ENCODE measurements around the gene NECTIN1.

The NECTIN1 gene

DNA sequence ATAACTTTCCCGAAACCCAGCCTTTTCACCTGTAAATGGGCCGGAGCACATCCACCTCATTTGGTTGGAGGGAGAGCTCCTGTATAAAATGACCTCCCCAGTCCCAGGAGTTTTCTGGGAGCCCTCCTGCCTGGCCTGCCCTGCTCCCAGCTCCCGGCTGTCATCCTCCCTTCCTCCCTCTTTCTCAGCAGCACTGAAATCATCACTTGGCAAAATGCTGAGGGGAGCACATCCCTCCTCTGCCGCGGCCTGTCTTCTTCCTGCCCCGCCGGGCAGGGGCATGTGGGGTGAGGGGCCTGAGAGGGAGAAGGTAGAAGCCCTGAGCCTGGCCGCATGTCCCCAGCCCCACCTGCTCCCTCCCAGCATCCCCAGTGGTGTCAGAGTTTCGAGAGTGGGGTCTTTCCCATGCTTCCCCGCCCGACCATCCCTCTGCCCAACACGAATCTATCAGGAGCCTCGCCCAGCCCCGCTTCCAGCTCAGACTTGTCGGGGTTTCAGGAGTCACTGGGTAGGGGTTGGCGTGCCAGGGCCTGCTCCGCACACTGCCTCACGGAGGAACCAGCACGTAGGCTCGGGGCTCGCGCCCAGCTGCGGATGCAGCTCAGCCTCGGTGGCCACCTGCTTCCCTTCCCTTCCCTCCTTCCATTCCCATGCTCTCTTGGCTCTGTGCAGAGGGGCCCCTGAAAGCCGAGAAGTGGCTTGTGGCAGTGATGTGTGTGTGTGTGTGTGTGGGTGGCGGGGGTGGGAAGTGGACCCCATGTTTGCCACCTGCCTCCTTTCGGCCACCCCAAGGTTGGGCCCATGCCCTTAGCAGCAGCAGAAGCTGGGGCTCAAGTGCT is 37.1 kb downstream of the NECTIN1 start:
- no peak for DNase-seq (ENCODE audit: low read depth)

GRCh38 chr11:119691020-119691666 is 37.9 kb downstream of the NECTIN1 start:
- no peak for DNase-seq (ENCODE audit: low read depth)

DNA sequence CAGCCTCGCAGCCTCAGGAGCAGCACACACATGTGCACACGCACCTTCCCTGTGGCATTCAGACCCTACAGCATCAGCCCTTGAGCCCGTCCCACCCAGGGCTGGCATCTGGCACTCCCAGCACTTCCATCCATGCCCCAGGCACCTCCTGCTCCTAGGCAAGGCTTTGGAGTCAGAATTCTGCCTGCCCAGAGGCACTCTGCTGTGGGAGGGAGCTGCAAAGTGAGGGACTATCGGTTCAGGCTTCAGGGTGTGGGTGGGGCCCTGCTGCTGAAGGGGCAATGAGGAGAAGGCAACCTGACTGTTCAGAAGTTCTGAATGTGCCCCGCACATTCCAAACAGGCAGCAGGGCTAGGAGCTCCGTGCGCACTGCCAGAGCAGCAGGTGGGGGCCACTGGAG is 39.7 kb downstream of the NECTIN1 start:
- no peak for DNase-seq (ENCODE audit: low read depth)

DNA sequence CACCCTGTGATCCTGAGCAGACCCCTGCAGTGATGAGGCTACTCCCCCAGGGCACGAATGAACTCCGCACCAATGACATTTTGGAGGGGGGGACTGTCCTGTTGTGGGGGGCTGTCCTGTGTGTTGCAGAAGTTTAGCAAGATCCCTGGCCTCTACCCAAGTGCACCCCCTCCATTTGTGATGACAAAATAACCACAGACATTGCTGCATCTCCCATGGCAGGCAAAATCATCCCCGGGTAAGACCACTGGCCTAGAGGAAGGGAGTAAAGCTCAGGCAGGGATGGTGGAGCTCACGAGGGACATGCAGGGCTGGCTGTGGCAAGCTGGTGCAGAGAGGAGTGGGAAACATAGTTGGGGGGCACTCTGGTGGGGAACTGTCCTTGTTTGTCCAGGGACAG is 40.6 kb downstream of the NECTIN1 start:
- DNase-seq (ENCODE audit: low read depth) = no peak

DNA sequence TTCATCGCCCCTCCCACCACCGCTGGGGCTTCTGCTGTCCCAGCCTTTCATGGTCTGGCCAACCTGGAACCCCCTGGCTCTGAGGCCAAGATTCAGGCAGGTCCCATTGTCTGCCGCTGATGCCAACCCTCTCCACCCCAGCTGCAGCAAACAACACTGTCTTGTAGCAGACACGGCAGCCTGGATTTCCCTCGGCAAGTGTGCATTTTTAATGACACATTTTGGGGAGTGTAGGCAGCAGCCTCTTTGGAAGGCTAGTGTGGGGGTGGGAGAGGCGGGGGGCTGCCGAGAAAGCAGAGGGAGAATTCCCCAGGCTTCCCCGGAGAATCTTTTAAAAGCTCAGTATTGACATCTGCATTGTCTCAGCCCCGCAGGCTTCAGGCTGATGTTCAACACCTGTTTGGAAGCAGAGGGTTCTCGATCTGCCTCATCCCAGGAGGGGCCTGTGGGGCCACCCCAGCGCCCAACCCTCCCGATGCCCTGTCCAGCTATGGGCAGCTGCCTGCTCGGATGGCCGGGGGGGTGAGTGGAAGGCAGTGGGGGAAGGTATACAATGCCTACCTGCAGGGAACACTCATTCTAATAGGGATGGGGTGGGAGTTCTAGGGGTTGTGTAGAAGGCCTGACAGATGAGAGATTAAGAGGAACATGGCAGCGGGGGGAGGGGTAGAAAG is 41.5 kb downstream of the NECTIN1 start:
- no peak for DNase-seq (ENCODE audit: low read depth)

DNA sequence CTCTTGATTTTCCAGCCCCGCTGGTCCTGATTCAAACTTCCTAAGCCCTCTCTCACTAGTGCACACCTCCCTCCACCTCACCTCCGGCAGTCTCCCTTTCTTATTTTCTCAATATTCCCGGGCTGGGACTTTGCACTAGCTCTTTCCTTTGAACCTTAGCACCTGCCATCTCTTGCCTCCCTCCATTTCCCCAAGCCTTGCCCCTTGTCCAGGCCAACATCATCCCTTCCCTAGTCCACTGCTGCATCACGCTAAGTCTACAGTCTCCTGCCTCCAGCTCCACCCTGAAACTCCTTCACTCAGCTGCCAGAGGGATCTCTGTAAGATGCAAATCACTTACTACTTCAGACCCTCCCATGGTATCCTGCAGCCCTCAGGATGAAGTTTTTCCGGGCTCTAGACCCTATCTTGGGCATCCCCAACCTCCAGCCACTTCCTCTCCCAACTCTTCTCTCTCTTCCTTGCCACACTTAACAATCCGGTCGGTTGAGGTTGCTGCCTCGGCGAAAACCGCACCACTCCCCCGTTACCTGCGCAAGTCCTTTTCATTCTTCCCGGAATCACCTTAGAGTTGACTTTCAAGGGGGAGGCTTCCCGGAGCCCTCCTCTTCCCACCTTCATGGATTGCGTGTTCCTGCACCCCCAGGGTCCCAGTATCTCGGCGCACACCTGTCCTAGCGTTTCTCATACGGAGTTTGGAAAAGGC is 42.7 kb downstream of the NECTIN1 start:
- DNase-seq (ENCODE audit: low read depth) = no peak

GRCh38 chr11:119685111-119685746 is 43.8 kb downstream of the NECTIN1 start:
- DNase-seq (ENCODE audit: low read depth) = no peak

- peak; percentile 42 for DNase-seq (ENCODE audit: low read depth)
Measured at GRCh38 chr11:119684361-119685110, 44.5 kb downstream of the NECTIN1 start.

DNA sequence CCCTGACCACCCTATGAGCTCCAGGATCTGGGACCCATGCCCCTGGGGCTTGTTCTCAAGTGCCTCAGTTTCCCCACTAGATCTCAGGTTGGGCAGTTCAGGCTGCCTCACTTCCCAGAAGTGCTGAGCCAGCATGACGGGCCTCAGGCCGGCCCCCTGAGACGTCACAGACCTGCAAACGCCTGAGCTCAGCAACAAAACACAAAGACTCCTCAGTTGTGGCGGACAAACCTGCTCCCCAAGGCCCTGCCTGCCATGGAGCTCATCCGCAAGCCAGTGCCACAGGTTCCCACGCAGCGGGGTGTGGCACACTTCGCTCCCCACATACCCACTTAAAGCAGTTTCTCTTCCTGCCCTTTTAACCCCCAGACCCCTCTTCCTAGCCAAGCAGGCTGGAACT is 45.2 kb downstream of the NECTIN1 start:
- DNase-seq (ENCODE audit: low read depth) = no peak

DNA sequence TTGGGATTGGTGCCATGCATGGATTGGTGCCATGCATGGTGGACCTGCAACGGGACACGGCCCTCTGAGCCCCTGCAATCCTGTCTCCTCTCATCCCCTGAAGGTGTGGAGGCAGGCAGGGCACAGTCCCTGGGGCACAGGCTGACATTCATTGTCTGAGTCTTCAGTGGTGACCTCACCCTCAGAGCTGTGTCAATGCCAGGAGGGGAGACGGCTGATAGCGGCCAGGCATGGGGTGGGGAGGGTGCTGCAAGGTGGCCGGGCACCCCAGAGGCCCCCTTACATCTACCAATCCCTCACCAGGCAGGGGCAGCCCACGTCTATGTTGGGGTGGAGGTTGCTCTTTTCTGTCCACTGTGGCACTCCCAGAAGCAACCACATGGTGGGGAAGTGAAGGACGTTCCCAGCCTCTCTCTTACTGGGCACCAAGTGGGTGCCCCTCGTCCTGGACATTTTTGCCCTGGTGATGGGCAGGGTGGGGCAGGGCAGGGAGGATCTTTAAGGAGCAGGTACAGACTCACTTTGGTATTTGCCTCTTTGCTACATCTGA is 47.6 kb downstream of the NECTIN1 start:
- DNase-seq (ENCODE audit: low read depth) = no peak

DNA sequence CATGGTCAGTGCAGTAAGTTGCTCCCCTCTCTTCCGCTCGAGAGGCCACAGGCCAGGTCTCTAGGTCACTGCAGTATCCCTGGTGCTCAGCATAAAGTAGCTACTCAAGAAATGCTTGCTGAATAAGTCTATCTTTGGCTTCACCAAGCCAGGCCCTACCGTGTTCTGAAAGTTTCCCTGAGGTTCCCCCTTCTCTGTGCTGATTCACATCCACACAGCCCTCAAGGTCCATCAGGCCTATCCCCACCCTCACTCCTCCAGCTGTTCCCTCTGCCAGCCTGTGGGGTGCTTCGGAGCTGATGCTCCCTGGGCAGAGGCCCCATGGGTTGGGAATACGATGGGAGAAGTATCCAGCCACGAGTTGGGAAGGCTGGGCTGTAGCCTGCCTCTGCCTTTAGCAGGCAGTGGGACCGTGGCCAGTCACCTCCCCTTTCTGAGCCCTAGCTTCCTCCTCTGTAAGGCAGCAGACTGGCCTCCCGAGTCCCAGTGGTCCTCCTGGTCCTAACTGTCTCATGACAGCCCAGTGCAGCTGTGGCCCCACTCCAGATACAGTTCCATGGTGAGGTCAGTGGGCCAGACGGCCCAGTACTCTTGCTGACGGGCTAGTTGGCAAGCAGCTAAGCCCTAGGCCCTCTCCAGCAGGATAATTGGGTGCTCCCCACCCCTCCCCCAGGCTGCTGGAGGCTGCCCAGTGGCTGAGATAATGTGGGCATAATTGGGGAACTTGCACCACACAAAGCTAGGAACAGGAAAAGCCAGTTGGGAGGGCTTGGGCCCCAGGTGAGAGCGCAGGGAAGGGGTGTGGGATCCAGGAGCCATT is 48.2 kb downstream of the NECTIN1 start:
- DNase-seq (ENCODE audit: low read depth) = no peak

GRCh38 chr11:119679346-119679745 is 49.7 kb downstream of the NECTIN1 start:
- no peak for DNase-seq (ENCODE audit: low read depth)

GRCh38 chr11:119678351-119678750 is 50.6 kb downstream of the NECTIN1 start:
- no peak for DNase-seq (ENCODE audit: low read depth)

GRCh38 chr11:119677840-119678239 is 51.2 kb downstream of the NECTIN1 start:
- DNase-seq (ENCODE audit: low read depth) = no peak

- peak; percentile 8 for DNase-seq (ENCODE audit: low read depth)
Measured at GRCh38 chr11:119676461-119677020, 52.5 kb downstream of the NECTIN1 start.

- no peak for DNase-seq (ENCODE audit: low read depth)
Measured at GRCh38 chr11:119673759-119674336, 55.2 kb downstream of the NECTIN1 start.

DNA sequence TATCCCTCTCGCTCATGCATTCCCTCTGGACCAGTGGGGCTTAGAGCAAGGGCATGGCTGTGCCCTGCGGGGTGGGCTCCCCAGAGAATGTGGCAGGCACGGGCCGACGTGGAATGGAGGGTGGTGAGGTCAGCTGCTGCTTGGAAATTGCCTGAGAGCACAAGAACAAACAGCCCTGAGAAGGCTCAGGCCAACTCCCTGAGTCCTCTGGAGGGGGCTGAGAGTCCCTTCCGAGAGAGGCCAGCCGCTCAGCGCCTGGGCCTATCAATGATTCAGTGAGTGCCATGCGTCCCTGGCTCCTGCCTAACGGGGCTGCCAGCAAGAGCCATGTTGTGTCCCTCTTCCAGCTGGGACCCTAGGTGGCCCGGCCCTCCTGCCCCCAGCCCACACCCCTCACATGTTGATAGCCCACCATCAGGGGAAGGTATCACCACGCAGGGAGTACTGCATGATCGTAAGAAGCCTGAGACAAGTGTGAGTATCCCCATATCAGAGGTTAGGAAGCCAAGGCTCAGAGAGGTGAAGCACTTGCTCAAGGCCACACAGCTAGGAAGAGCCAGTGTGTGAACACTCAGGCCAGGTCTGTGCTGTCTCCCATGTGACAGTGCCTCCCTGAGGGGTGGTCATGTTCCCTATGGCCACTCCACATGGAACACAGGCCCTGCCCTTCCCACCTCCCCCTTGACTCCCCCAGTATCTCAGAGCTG is 55.8 kb downstream of the NECTIN1 start:
- no peak for DNase-seq (ENCODE audit: low read depth)

DNA sequence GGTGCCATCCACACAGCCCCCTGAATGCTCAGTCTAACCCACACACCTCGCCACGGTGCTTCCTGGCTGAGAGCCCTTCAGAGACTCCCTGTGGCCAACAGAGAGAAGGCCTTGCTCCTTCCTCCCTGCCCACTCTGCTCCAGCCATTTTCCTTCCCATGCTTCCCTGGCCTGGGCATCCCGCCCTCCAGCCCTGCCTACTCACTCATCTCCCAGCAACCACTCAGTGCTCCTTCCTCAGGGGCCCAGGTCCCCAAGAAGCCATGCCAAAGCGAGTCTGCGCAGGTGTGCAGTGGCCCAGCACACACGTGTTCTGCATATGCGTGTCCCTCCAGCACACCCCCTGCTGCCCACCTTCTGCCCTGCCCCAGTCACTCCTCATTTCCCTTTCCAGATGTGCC is 56.4 kb downstream of the NECTIN1 start:
- no peak for DNase-seq (ENCODE audit: low read depth)

DNA sequence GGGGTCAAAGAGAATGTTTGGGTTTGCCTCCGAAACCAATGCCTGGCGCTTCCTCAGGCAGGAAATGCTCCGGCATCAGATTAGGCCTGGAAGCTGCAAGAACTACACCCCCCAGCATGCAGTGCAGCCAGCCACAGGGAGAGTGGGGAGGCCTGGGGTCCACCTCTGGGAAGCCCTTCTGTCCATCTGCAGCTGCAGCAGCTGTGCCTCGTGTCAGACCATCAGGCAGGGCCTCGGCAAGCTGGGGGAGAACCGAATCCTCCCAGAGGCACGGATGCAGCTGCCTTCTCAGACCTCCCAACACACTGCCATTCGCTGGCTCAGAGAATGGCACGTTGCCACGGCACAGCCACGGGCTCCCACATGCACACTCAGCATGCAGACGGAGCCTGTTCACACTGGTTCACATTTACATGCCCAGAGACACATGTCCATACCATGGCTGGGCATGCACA is 57.4 kb downstream of the NECTIN1 start:
- DNase-seq (ENCODE audit: low read depth) = peak; percentile 5
